22Rv1 (cell line): ENCODE data around the gene VTN.

Source experiments
- ZFX ChIP-seq: fragments of 450-650 bp; IDR thresholded peaks from 2 replicates; pipeline ENCODE4 v1.6.1; 2017; ENCODE audit warnings: antibody characterized with exemption, borderline replicate concordance
- TF ChIP-seq, protein P1 (sequence below): fragments of 450-650 bp; IDR thresholded peaks from 2 replicates; pipeline ENCODE4 v1.5.1; 2017; ENCODE audit warnings: mild to moderate bottlenecking

DNA sequence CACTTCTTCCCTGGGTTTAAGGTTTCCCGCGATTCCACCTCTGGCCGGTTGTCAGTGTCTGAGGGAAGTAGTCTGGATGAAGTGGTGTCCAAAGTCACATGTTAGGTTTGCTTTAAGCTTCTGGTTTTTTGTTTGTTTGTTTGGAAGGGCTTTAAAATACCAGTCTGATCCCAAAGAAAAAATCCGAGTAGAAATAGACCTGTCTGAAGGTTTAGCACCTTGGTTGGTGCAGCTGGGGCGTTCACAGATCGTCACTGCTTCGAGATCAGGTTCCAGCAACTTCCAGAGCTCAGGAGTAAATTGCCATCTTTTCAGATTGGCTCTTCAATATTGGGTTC lies 50.5 kb downstream of the VTN start:
- TF ChIP-seq, protein P1, sequence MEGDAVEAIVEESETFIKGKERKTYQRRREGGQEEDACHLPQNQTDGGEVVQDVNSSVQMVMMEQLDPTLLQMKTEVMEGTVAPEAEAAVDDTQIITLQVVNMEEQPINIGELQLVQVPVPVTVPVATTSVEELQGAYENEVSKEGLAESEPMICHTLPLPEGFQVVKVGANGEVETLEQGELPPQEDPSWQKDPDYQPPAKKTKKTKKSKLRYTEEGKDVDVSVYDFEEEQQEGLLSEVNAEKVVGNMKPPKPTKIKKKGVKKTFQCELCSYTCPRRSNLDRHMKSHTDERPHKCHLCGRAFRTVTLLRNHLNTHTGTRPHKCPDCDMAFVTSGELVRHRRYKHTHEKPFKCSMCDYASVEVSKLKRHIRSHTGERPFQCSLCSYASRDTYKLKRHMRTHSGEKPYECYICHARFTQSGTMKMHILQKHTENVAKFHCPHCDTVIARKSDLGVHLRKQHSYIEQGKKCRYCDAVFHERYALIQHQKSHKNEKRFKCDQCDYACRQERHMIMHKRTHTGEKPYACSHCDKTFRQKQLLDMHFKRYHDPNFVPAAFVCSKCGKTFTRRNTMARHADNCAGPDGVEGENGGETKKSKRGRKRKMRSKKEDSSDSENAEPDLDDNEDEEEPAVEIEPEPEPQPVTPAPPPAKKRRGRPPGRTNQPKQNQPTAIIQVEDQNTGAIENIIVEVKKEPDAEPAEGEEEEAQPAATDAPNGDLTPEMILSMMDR, result no peak
- no peak for TF ChIP-seq ZFX
